Measurements from ENCODE around the gene SPC24. TPM values are rescaled to one million over a fixed set of nuclear protein-coding genes. Genes with fewer than 3 reads are reported as not detected.
"Not testable (repeated sequence)": the region's sequence is repeated elsewhere in the genome, so short reads cannot be mapped to it uniquely, and the experiment has no call there.

The SPC24 gene
- polyA plus RNA-seq, 1 donor from 2014 or later: not detected

GRCh38 chr19:11179716-11180297, 24.2 kb upstream of the SPC24 start:
- H3K27me3 Mint-ChIP-seq: peaks cover 22% of the 10 kb centered on the region
- H3K36me3 Mint-ChIP-seq: no peaks in the 10 kb centered on the region
- peaks cover 9 to 12% (median 11%) of the 10 kb centered on the region in 3 donors for H3K4me1 Mint-ChIP-seq
- peak overlapping the region; percentile 32 to 93 (median 75) for H3K4me3 Mint-ChIP-seq
- H3K27ac Mint-ChIP-seq: peak overlapping the region in 1 of 3 donors; percentile 81
- peaks cover 4 to 5% (median 4%) of the 10 kb centered on the region in 3 donors for H3K9me3 Mint-ChIP-seq

- H3K27me3 Mint-ChIP-seq: peaks cover 22% of the 10 kb centered on the region
- not testable (repeated sequence) for H3K36me3 Mint-ChIP-seq, H3K27ac Mint-ChIP-seq, H3K4me3 Mint-ChIP-seq, H3K9me3 Mint-ChIP-seq
- H3K4me1 Mint-ChIP-seq: peaks cover 9 to 12% (median 11%) of the 10 kb centered on the region in 3 donors
These were observed 23.5 kb upstream of the SPC24 start for GRCh38 chr19:11179145-11179465.

GRCh38 chr19:11177592-11177991, 22.0 kb upstream of the SPC24 start:
- peaks cover 18% of the 10 kb centered on the region for H3K27me3 Mint-ChIP-seq
- no peaks in the 10 kb centered on the region for H3K36me3 Mint-ChIP-seq
- peaks cover 9 to 12% (median 11%) of the 10 kb centered on the region in 3 donors for H3K4me1 Mint-ChIP-seq
- no peak overlapping the region for H3K27ac Mint-ChIP-seq
- peak overlapping the region in 1 of 4 donors; percentile 48 for H3K4me3 Mint-ChIP-seq
- no peaks in the 10 kb centered on the region for H3K9me3 Mint-ChIP-seq

GRCh38 chr19:11176466-11177193, 21.0 kb upstream of the SPC24 start:
- Mint-ChIP-seq H3K27me3 (peaks cover 18% of the 10 kb centered on the region), H3K36me3 (no peaks in the 10 kb centered on the region), H3K9me3 (no peaks in the 10 kb centered on the region), H3K4me1 (peaks cover 9 to 12% (median 11%) of the 10 kb centered on the region in 3 donors), H3K27ac (peak overlapping the region in 1 of 3 donors; percentile 63), H3K4me3 (no peak overlapping the region)

GRCh38 chr19:11175920-11176319, 20.3 kb upstream of the SPC24 start:
- H3K4me3 Mint-ChIP-seq: no peak overlapping the region
- H3K4me1 Mint-ChIP-seq: peaks cover 9 to 12% (median 11%) of the 10 kb centered on the region in 3 donors
- no peak overlapping the region for H3K27ac Mint-ChIP-seq
- peaks cover 18% of the 10 kb centered on the region for H3K27me3 Mint-ChIP-seq
- no peaks in the 10 kb centered on the region for H3K36me3 Mint-ChIP-seq
- H3K9me3 Mint-ChIP-seq: no peaks in the 10 kb centered on the region

GRCh38 chr19:11174336-11174735, 18.8 kb upstream of the SPC24 start:
- Mint-ChIP-seq H3K36me3 (no peaks in the 10 kb centered on the region), H3K4me1 (peaks cover 0 to 2% (median under 1%) of the 10 kb centered on the region in 3 donors), H3K27me3 (peaks cover 10% of the 10 kb centered on the region), H3K27ac (no peak overlapping the region), H3K9me3 (no peaks in the 10 kb centered on the region), H3K4me3 (no peak overlapping the region)

- no peak overlapping the region for H3K4me3 Mint-ChIP-seq
- no peak overlapping the region for H3K27ac Mint-ChIP-seq
- no peaks in the 10 kb centered on the region for H3K36me3 Mint-ChIP-seq
- H3K27me3 Mint-ChIP-seq: peaks cover 7% of the 10 kb centered on the region
- H3K4me1 Mint-ChIP-seq: peaks cover 0 to 2% (median 0%) of the 10 kb centered on the region in 3 donors
- H3K9me3 Mint-ChIP-seq: no peaks in the 10 kb centered on the region
These were observed 18.1 kb upstream of the SPC24 start for GRCh38 chr19:11173516-11174155.

GRCh38 chr19:11172576-11172975, 17.0 kb upstream of the SPC24 start:
- Mint-ChIP-seq H3K4me3 (no peak overlapping the region), H3K27ac (no peak overlapping the region), H3K9me3 (no peaks in the 10 kb centered on the region), H3K36me3 (no peaks in the 10 kb centered on the region), H3K4me1 (no peaks in the 10 kb centered on the region), H3K27me3 (peaks cover 3% of the 10 kb centered on the region)

GRCh38 chr19:11171144-11171543, 15.6 kb upstream of the SPC24 start:
- no peak overlapping the region for H3K4me3 Mint-ChIP-seq

GRCh38 chr19:11169896-11170678, 14.5 kb upstream of the SPC24 start:
- H3K36me3 Mint-ChIP-seq: no peaks in the 10 kb centered on the region
- H3K27ac Mint-ChIP-seq: no peak overlapping the region
- no peak overlapping the region for H3K4me3 Mint-ChIP-seq
- no peaks in the 10 kb centered on the region for H3K4me1 Mint-ChIP-seq
- H3K9me3 Mint-ChIP-seq: peaks cover 0 to 2% (median 0%) of the 10 kb centered on the region in 3 donors
- H3K27me3 Mint-ChIP-seq: peaks cover 5% of the 10 kb centered on the region

More at GRCh38 chr19:11171144-11171543, 15.6 kb upstream of the SPC24 start:
- H3K27me3 Mint-ChIP-seq: peaks cover 5% of the 10 kb centered on the region
- H3K36me3 Mint-ChIP-seq: no peaks in the 10 kb centered on the region
- no peaks in the 10 kb centered on the region for H3K4me1 Mint-ChIP-seq
- no peak overlapping the region for H3K27ac Mint-ChIP-seq
- peaks cover 0 to 2% (median 0%) of the 10 kb centered on the region in 3 donors for H3K9me3 Mint-ChIP-seq

GRCh38 chr19:11168568-11168967, 13.0 kb upstream of the SPC24 start:
- Mint-ChIP-seq H3K4me1 (no peaks in the 10 kb centered on the region), H3K27me3 (peaks cover 5% of the 10 kb centered on the region), H3K4me3 (no peak overlapping the region), H3K36me3 (no peaks in the 10 kb centered on the region), H3K27ac (no peak overlapping the region), H3K9me3 (peaks cover 0 to 2% (median 0%) of the 10 kb centered on the region in 3 donors)

GRCh38 chr19:11166281-11167142, 10.9 kb upstream of the SPC24 start:
- Mint-ChIP-seq H3K36me3 (no peaks in the 10 kb centered on the region), H3K9me3 (peaks cover 0 to 3% (median 0%) of the 10 kb centered on the region in 3 donors), H3K27me3 (peaks cover 5% of the 10 kb centered on the region), H3K4me1 (no peaks in the 10 kb centered on the region), H3K4me3 (no peak overlapping the region), H3K27ac (peak overlapping the region in 1 of 3 donors; percentile 77)

GRCh38 chr19:11165486-11166030, 10.0 kb upstream of the SPC24 start:
- Mint-ChIP-seq H3K27me3 (peaks cover 5% of the 10 kb centered on the region), H3K27ac (no peak overlapping the region), H3K9me3 (peaks cover 0 to 3% (median 0%) of the 10 kb centered on the region in 3 donors), H3K4me3 (no peak overlapping the region), H3K36me3 (no peaks in the 10 kb centered on the region), H3K4me1 (no peaks in the 10 kb centered on the region)

- Mint-ChIP-seq H3K9me3 (peaks cover 0 to 6% (median 0%) of the 10 kb centered on the region in 3 donors), H3K36me3 (no peaks in the 10 kb centered on the region), H3K4me3 (no peak overlapping the region), H3K27ac (no peak overlapping the region), H3K4me1 (no peaks in the 10 kb centered on the region), H3K27me3 (peaks cover 4% of the 10 kb centered on the region)
These were observed 9.4 kb upstream of the SPC24 start for GRCh38 chr19:11164879-11165406.
